Activated CD8-positive, alpha-beta memory T cell treated with anti-CD3 and anti-CD28 coated beads, Interleukin-2, amount 50 U/mL, for 4 hours (primary cell): ENCODE results near the gene ZFAND2A.
"Not testable (repeated sequence)": the region's sequence is repeated elsewhere in the genome, so short reads cannot be mapped to it uniquely, and the experiment has no call there.

Source experiments
- DNase-seq: peaks from one replicate; pipeline ENCODE4 v3.0.0-alpha.2; 2020

ZFAND2A gene

DNA sequence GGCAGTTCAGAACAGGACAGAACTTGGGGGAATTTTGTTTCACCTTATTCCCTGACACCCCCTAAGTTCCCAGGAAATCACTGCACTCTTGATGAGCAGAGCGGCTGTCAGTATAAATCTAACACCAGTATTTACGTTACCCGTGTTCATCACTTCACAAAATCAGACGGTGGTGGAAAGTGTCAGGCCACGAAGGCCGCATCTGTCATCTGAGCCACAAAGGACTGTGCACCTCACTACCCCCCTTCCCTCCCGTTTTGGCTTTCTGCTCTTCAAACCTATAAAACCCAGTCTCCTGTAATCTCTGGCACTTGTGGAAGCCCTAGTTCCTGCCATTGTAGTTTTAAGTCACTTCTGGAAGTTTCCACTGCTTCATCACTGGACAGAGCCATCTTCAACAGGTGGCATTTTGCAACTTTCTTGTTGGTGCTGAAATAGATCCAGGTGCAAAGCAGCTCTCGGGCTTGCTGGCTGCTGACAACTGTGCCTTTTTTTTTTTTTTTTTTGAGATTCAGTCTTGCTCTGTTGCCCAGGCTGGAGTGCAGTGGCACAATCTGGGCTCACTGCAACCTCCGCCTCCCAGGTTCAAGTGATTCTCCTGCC, 9.5 kb downstream of the ZFAND2A start:
- DNase-seq, result no peak

DNA sequence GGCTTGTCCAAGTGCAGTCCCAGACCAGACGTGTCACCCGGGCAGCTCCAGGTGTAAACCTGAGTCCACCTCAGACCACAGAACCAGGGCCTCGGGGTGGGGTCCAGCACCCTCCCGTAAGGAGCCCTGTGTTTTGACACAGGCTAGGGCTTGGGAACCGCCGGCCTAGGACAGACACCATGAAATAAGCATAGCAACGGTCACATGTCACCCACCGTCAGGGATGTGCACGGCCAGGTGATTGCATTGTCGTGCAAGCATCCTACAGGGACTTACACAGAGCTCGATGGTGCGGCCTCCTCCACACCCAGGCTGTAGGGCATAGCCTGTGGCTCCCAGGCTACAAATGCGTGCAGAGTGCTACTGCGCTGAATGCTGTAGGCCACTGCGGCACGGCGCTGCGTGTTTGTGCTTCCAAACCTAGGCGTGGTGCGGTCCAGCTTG, 10.6 kb downstream of the ZFAND2A start:
- no peak for DNase-seq

DNA sequence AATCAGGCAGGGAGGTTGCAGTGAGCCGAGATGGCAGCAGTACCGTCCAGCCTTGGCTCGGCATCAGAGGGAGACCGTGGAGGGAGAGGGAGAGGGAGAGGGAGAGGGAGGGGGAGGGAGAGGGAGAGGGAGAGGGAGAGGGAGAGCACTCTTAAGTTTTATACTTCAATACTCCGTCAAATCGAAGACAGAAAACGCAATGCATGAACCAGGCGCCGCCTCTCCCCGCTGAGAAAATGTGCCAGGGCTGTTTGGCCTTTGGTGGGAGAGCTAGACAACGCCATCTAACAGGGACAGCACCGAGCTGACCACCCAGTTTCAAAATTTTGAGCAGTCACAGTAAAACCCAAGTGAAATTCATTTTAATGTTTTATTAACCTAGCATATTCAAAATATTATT, 12.1 kb downstream of the ZFAND2A start:
- not testable (repeated sequence) for DNase-seq

DNA sequence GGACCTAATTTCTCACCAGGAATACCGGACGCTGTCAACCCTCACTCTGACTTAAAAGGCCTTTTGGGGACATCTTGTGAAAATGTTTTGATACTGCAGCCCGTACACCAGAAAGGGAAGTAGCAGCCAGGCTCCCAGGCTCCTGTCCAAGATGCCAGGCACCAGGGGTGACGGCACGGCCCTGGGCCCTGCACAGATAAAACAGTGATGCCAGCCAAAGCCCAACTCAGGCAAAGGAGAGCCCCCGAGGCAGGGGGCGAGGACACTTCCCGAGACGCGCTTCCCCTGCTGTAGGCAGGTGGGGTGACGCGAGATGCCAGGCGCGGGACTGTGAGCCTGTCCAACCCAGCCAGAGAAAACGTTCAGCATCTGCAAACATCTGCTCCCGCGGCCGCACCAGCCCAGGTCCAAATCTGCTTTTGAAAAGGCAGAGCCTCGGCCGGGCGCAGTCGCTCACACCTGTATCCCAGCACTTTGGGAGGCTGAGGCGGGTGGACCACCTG, 15.7 kb downstream of the ZFAND2A start:
- DNase-seq, result peak; percentile 13

DNA sequence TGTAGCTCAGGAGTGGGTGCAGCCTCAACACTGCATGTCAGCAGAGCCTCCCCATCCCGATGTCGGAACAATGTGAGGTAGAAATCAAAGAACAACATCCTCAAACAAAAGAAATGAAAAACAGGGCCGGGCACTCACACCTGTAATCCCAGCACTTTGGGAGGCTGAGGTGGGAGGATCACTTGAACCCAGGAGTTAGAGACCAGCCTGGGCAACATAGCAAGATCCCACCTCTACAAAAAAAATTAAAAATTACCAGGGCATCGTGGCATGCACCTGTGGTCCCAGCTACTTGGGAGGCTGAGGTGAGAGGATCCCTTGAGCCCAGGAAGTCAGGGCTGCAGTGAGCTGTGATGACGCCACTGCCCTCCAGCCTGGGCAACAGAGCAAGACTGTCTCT, 17.0 kb downstream of the ZFAND2A start:
- DNase-seq, result not testable (repeated sequence)

DNA sequence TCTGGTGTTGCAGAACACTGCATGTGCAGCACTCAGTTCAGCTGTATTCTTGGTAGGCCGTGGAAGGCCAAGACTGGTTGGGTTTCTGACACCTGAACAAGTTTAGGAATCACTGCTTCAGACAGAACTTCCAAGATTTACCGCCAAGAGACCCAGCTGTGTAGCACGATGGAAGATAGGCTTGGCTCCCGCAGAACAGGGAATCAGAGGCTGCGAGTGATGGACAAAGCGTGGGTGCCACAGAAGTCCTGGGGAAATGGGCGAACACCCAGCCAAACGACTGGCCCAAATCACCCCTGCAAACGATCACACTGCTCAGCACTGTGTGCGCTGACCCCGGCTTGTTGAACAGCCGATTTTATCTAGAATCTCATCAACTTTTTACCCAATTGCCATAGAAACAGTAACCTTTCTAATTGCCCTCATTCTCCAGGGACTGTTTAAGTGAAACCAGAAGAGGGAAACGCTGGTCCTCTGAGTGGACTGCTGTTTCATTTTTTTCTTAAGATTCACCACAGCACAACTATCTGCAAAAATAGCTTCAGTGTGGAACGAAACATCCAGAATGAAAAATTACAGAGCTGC, 17.9 kb downstream of the ZFAND2A start:
- no peak for DNase-seq

DNA sequence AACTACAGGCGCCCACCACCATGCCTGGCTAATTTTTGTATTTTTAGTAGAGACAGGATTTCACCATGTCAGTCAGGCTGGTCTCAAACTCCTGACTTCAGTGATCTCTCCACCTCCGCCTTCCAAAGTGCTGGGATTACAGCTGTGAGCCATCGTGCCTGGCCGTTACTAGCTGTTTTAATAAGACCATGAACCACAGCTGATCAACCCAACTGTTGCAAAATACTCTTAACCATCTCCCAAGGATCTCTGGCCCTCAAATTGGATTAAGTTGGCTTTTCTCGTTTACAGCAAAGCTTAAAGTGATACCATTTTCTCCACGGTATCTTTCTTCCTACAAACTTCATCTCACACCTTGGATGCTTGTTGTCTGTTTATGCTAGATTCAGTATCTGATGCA, 18.3 kb downstream of the ZFAND2A start:
- DNase-seq, result no peak

DNA sequence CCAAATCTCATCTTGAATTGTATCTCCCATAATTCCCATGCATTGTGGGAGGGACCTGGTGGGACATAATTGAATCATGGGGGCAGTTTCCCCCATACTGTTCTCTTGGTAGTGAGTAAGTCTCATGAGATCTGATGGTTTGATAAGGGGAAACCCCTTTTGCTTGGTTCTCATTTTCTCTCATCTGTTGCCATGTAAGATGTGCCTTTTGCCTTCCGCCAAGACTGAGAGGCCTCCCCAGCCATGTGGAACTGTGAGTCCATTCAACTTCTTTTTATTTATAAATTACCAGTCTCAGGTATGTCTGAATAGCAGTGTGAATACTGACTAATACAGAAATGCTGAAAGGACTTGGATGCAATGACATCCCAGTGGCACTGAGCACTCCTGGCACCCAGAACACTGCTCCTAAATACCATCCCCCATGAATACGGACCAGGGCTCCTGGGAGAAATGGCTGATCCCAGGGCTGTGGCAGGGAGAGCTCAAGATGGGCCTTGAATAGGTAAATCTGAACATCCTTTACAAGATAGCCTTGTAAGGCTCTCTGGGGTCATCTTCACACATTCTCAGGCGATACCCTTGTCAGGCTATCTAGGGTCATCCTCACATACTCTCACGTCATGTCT, 19.4 kb downstream of the ZFAND2A start:
- DNase-seq, result no peak

DNA sequence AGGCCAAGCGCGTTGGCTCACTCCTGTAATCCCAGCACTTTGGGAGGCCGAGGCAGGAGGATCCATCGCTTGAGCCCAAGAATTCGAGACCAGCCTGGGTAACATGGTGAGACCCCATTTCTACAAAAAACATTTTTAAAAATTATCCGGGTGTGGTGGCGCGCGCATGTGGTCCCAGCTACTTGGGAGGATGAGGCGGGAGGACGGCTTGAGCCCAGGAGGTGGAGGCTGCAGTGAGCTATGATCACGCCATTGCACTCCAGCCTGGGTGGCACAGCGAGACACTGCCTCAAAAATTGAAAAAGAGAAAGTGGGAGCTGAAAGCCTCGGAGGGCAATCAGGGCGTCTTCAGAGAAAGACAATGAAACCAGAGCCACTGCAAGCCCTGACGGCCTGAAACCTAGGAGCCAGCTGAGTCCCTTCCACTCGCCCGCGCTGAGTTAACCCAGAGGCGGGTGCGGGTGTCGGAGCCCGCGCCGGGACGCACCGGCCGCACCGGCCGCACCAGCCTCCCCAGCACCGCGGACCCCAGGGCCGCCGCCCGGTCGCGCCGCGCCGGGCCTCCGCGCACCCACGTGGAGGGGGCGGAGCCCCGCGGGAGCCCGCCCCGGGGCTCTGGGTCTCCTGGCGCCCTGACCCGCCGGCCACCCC, 22.4 kb downstream of the ZFAND2A start:
- DNase-seq, result no peak

DNA sequence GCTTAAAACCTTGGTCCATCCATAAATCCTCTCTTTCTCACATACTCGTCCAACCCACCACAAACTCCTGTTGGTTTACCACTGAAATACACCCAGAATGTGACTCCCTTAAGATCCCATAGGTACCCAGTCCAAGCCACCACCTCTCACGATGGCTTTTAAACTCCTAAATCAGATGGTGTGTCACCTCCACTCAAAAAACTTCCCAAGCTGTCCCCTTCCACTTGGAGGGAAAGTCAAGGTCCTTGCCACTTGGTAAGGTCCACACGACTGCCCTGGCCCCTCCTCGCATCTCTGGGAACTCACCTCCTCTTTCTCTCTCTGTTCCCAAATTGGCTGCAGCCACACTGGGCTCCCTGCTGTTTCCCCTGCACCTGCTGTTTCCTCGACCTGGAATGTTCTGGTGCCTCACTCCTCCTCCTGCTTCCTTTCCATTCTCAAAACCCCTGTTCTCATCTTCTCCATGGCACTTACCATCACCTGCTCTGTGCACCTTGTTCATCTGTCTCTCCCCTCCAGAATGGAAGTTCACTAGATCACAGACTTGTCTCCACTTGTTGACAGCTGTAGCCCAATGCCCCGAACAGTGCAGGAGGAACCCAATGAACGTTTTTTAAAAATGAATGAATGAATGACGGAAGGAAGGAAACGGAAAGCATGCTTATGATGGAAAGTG, 23.0 kb downstream of the ZFAND2A start:
- DNase-seq, result no peak

DNA sequence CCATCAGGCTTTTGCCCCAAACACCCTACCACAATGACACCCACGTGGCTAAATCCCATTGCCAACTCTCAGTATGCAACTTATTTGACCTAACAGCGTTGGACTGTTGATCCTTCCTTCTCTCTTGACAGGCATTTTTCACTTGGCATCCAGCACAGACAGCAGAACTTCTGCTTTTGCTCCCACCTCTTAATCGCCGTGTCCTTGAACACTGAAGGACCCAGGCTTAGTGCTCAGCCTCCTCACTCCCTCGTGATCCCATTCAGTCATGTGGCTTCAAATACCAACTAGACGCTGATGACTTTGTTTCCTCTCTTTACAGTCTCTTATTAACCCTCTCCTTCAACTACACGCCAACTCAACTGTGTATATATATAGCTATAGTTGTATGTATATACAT, 25.0 kb downstream of the ZFAND2A start:
- no peak for DNase-seq

DNA sequence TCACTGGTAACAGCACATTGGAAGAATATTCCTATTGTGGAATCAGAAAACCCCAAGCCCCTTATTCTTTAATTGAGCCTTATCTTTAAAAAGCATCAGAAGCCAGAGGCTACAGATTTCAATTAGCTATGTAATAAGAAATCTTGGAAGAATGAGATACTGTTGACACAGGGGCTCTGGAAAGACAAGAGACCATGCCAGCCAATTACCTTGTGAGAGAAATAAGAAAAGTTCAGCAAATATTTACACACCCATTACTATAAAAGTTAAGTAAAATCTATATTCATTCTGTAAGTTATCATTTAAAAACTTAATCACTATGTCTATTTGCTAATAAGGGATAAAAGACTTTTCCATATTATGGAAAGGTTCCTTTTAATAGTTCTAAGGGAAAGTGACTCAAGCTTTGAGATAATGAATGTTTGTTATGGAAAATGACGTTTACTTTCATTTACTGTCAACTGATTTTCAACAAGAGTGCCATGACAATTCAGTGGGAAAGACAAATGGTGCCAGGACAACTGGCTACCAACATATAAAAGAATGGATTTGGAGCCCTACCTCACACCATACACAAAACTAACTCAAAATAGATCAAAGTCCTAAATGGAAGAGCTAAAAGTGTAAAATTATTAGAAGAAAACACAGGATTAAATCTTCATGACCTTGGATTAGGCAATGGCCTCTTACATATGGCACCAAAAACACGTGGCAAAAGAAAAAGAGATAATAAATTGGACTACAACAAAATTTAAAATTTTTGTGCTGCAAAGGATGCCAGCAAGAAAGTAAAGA, 28.3 kb downstream of the ZFAND2A start:
- DNase-seq, result no peak

DNA sequence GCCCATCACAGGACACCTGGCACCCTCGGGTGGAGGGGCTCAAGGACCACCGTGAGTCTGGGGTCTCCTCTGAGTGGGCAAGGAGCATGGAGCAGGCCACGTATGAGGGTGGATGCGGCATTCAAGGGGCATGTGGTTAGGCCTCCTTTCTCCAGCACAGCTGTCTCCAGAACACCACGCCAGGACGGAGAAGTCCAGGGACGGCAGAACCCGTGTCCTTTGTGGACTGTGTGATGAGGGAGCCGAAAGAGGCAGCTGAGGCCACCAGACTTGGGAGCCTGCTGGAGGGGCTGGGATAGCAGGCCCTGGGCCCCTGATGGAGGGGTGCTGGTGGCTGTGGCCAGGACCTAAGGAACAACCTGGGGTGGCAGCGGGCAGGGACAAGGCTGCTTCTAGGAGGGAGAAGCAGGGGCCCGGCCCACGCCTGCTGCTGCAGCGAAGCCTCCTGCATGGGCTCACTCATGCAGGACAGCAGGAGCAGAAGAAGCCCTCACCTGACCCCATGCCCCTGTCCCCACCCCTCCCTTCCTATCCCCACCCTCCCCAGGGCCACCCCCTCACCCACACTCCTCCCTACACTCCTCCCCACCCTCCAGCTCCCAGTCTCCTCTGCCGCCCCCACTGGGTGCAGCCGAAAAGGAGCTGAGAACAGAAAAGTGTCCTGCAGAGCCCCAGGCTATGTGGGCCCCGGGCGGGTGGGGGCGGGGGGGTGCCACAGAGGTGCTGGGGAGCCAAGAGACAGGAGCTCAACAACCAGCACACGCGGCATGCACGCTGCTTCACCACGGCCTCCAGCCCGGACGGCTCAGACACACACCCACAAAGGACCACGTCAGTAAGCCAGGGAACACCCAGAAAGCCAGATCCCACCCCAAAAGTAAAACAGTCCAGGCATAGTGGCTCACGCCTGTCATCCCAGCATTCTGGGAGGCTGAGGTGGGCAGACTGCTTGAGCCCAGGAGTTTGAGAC, 29.7 kb downstream of the ZFAND2A start:
- DNase-seq, result no peak

DNA sequence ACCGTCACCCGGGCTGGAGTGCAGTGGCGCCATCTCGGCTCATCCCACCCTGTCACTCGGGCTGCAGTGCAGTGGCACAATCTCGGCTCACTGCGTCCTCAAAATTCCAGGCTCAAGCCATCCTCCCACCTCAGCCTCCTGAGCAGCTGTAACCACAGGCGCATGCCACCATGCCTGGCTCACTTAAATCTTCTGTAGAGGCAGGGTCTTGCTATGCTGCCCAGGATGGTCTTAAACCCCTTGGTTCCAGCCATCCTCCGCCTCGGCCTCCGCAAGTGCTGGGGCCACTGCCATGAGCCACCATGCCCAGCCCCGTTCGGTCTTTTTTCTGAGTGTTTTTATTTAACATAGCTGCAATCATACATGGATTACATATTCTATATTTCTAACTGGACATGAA, 30.6 kb downstream of the ZFAND2A start:
- DNase-seq, result no peak

DNA sequence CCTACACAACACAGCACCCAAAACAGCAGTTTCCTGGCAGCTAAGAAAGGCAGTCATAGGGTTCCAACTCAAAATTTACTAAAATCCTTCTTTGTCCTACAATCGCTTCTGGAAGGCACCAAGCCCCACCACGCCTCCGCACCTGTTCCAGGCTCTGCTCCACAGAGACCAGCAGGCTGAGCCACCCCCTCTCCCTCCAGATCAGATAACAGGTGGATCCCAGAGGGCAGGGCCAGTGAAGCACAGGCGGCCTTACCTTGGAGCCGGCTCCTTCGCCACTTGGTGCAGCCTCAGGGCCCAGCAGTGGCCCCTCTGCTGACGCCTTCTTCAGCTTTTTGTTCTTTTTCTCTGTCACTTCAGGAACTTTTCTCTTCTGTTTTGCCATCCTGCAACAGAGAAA, 33.0 kb downstream of the ZFAND2A start:
- DNase-seq, result no peak

DNA sequence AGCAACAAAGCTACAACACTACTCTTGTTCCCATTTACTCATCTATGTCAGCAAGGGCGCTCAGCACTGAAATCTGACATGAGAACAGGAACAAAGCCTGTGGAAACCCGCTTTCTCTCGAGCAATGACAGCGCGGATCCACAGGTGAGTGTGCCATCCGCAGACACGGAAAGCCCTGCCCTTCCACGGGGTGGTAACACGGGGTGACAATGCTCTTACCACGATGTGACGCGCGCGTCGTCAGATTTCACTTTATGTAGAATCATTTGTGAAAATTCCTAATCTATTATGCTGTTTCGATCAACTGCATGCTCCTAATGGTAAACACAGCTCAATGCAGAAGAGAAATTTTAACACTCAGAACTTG, 34.4 kb downstream of the ZFAND2A start:
- DNase-seq, result no peak

DNA sequence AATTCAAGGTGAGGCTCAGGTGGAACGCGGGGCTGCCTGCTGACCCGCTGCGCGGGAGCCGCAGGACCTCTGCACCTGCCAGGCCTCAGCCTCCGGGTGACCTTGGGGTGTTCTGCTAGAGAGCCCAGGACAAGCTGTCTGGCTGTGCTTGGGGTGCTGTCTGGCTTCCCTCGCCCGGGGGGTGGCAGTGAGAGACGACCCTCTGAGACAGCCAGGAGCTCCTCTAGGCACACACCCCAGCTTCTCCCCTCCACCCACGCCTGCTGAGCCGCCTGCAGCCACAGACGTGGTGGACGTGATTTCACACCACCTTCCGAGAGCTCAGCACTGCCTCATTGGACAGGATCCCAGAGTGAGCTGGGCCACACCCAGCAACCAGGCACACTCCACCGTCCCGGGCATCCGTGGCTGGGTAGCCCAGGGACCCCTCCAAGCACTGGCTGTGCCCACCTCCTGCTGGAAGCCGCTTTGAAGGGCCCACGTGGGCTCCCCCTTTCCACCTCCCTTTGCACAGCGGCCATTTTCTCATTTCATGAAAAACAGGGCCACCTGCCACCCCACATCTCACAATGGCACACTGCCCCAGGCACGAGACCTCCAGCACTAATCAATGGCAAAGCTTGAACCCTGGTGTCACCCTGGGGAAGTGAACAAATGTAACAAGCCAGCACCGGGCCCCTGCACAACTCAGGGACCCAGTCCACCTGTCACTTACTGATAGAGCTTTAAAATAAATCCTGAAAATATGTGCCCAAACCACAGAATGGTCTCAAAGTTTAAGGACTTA, 35.0 kb downstream of the ZFAND2A start:
- DNase-seq, result no peak

DNA sequence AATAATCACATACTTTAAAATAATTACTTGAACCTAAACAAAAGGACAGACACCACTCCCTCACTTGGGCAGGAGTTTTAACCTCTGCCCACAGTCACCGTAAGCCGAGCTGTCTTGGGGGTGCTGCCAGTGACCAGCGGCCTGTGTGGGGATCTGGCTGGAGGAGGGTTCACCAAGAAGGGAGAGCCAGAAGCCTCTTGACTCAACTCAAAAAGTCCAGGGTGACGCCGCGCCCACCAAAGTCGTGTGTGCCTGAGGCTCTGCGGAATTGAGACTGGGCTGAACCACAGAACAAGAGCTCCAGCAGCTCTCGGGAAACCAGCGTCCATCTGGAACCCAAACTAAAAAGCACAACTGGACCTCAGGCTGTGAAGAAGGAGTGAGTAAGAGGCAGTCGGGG, 35.8 kb downstream of the ZFAND2A start:
- no peak for DNase-seq

DNA sequence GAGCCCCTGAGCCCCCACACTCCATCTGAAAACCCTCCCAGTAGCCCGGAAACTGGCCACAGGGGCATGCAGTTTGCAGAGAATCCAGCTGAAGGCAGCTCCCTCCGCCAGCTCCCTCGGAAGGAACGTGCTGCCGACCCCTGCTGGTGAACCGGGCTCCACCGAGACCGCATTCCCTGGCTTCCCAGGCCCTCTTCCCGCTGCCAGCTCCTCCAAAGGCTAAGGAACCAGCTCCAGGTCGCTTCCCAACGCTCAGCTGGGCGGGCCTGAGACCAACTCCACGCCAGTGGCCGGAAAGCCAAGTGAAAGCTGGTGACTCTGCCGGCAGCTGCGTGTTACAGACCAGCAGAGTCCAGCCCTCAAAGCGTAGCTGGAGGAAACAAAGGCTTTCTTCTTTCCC, 36.3 kb downstream of the ZFAND2A start:
- no peak for DNase-seq

DNA sequence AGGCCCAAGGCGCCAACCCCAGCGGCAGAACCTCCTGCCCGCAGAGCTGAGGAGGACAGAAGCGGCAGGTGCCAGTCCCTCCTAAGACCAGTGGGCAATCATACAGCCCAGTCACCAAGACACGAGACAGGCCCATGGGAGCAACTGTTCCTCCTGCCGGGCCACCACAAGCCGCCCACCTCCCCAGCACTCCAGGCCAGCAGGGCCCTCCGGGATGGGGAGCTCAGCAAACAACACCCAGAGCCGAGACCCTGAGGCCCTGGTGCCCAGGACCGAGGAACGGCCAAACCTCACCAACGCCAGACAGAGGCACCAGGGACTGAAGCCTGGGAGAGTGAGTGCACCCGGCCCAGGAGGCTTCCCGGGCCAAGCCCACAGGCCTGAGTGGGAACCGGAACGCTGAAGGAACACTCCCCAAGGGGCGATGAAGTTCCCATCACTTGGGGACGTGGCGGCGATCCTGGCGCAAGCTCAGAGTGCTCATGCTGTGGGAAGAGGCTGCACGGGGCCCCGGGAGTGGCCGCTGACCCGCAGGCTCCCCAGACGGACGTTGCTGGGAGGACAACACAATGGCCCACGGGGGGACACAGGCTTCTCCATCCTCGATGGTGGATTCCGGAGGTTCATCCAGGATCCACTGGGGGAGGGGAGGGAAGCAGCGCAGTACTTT, 37.0 kb downstream of the ZFAND2A start:
- no peak for DNase-seq
